Neural cell (in vitro differentiated cells): ENCODE data around the gene ROPN1. TPM values are rescaled to one million over a fixed set of nuclear protein-coding genes. Genes with fewer than 3 reads are reported as not detected.

Experiments
- H2AFZ ChIP-seq: fragments of 200-600, 300-800 bp; sonication (generic), shearing (Covaris generic); 2 replicates; pipeline ENCODE4 v1.6.0; 2014; ENCODE audit warnings: low read depth, mild to moderate bottlenecking, antibody characterized with exemption, low read length, moderate library complexity
- H3F3A ChIP-seq: fragments of 200-600 bp; shearing (Covaris generic); 2 replicates; pipeline ENCODE4 v1.6.1; 2016; ENCODE audit warnings: mild to moderate bottlenecking, moderate library complexity, mixed read lengths, antibody characterized with exemption, low read length; ENCODE audit not compliant: insufficient read depth, poor library complexity, severe bottlenecking
- H3K27ac ChIP-seq: fragments of 200-600, 300-800 bp; sonication (generic), shearing (Covaris generic); 2 replicates; pipeline ENCODE4 v1.5.1; 2014; ENCODE audit warnings: mild to moderate bottlenecking, low read length, moderate library complexity
- H3K27me3 ChIP-seq: fragments of 300-800, 200-600 bp; sonication (generic), shearing (Covaris generic); 2 replicates; pipeline ENCODE4 v1.6.0; 2014; ENCODE audit warnings: mild to moderate bottlenecking, low read depth, low read length, moderate library complexity; ENCODE audit not compliant: insufficient read depth
- H3K36me3 ChIP-seq: fragments of 300-800, 200-600 bp; sonication (generic), shearing (Covaris generic); 2 replicates; pipeline ENCODE4 v1.5.1; 2014; ENCODE audit warnings: mild to moderate bottlenecking, antibody characterized with exemption, low read length, moderate library complexity; ENCODE audit not compliant: insufficient read depth
- H3K4me2 ChIP-seq: fragments of 300-800, 200-600 bp; sonication (generic), shearing (Covaris generic); 2 replicates; pipeline ENCODE4 v1.6.0; 2014; ENCODE audit warnings: mild to moderate bottlenecking, low read length
- H3K4me3 ChIP-seq: fragments of 300-800, 200-600 bp; sonication (generic), shearing (Covaris generic); 2 replicates; pipeline ENCODE4 v1.5.1; 2014; ENCODE audit warnings: mild to moderate bottlenecking, low read length, moderate library complexity
- H3K79me2 ChIP-seq: fragments of 200-600 bp; shearing (Covaris generic); replicated peaks from 2 replicates; pipeline ENCODE4 v1.6.0; 2014; ENCODE audit warnings: mild to moderate bottlenecking, low read length, moderate library complexity; ENCODE audit not compliant: insufficient read depth
- H3K9ac ChIP-seq: fragments of 300-800, 200-600 bp; sonication (generic), shearing (Covaris generic); 2 replicates; pipeline ENCODE4 v1.6.1; 2016; ENCODE audit warnings: mild to moderate bottlenecking, low read length, mixed read lengths
- H3K9me2 ChIP-seq: fragments of 200-600 bp; shearing (Covaris generic); 2 replicates; pipeline ENCODE4 v1.6.1; 2016; ENCODE audit warnings: mild to moderate bottlenecking, low read length, mixed read lengths; ENCODE audit not compliant: insufficient read depth
- H3K9me3 ChIP-seq: fragments of 200-600, 300-800 bp; sonication (generic), shearing (Covaris generic); 2 replicates; pipeline ENCODE4 v1.6.1; 2016; ENCODE audit warnings: mild to moderate bottlenecking, mixed run types, low read length, moderate library complexity, mixed read lengths
- H4K20me1 ChIP-seq: fragments of 200-600 bp; shearing (Covaris generic); 2 replicates; pipeline ENCODE4 v1.6.1; 2016; ENCODE audit warnings: mild to moderate bottlenecking, mixed run types; ENCODE audit not compliant: insufficient read depth
- EP300 ChIP-seq: fragments of 450-650 bp; conservative IDR thresholded peaks from 2 replicates; pipeline ENCODE4 v1.6.1; 2014; ENCODE audit warnings: antibody characterized with exemption, mild to moderate bottlenecking, moderate library complexity; ENCODE audit not compliant: poor library complexity, severe bottlenecking
- EZH2 ChIP-seq: fragments of 200-600, 300-800 bp; shearing (Covaris generic), sonication (generic); IDR thresholded peaks from 2 replicates; pipeline ENCODE4 v1.6.1; 2014; ENCODE audit warnings: antibody characterized with exemption, low read length, borderline replicate concordance, mild to moderate bottlenecking; ENCODE audit not compliant: insufficient read depth, poor library complexity, severe bottlenecking
- MXI1 ChIP-seq: fragments of 450-650 bp; conservative IDR thresholded peaks from 2 replicates; pipeline ENCODE4 v1.6.1; 2014; ENCODE audit warnings: antibody characterized with exemption, mild to moderate bottlenecking; ENCODE audit not compliant: poor library complexity, severe bottlenecking
- POLR2AphosphoS5 ChIP-seq: IDR thresholded peaks from 2 replicates; pipeline ENCODE4 v1.6.1; 2012
- RAD21 ChIP-seq: fragments of 450-650 bp; conservative IDR thresholded peaks from 2 replicates; pipeline ENCODE4 v1.6.1; 2014; ENCODE audit warnings: antibody characterized with exemption, mild to moderate bottlenecking, moderate library complexity
- SMC3 ChIP-seq: fragments of 450-650 bp; conservative IDR thresholded peaks from 2 replicates; pipeline ENCODE4 v1.6.1; 2014; ENCODE audit warnings: antibody characterized with exemption, mild to moderate bottlenecking, moderate library complexity; ENCODE audit not compliant: poor library complexity
- TAF1 ChIP-seq: IDR thresholded peaks from 2 replicates; pipeline ENCODE4 v1.6.1; 2012; ENCODE audit warnings: low read depth
- polyA plus RNA-seq: library from polyadenylated mRNA; depleted of rRNA; stranded (reverse); fragments of >200 nt; gene quantifications from 2 replicates; pipeline ENCODE4 v1.2.3, GENCODE V29; 2014
- TF ChIP-seq, protein P1 (sequence below): IDR thresholded peaks from 2 replicates; pipeline ENCODE4 v1.6.1; 2012; ENCODE audit warnings: borderline replicate concordance
- TF ChIP-seq, protein P2 (sequence below): fragments of 450-650 bp; IDR thresholded peaks from 2 replicates; pipeline ENCODE4 v1.5.1; 2014; ENCODE audit warnings: antibody characterized with exemption, mild to moderate bottlenecking, moderate library complexity; ENCODE audit not compliant: poor library complexity, severe bottlenecking

Gene ROPN1
- polyA plus RNA-seq, 1 donor from 2014 or later = not detected

GRCh38 chr3:124032881-124033359, 41.0 kb upstream of the ROPN1 start:
- H3K27ac ChIP-seq = peak overlapping the region; percentile 84
- no peaks in the 10 kb centered on the region for H3K27me3 ChIP-seq
- peak overlapping the region; percentile 86 for H3K4me3 ChIP-seq
- H4K20me1 ChIP-seq = peaks cover 23% of the 10 kb centered on the region
- H3K9me2 ChIP-seq = no peaks in the 10 kb centered on the region
- no peaks in the 10 kb centered on the region for H3K36me3 ChIP-seq
- H3K79me2 ChIP-seq = peaks cover 45% of the 10 kb centered on the region
- peak overlapping the region; percentile 89 for H3K9ac ChIP-seq
- TF ChIP-seq POLR2AphosphoS5 (peak; percentile 92), TAF1 (peak; percentile 63), EZH2 (no peak), MXI1 (no peak), EP300 (peak; percentile 51), RAD21 (peak; percentile 51), SMC3 (peak; percentile 44)
- TF ChIP-seq, protein P1, sequence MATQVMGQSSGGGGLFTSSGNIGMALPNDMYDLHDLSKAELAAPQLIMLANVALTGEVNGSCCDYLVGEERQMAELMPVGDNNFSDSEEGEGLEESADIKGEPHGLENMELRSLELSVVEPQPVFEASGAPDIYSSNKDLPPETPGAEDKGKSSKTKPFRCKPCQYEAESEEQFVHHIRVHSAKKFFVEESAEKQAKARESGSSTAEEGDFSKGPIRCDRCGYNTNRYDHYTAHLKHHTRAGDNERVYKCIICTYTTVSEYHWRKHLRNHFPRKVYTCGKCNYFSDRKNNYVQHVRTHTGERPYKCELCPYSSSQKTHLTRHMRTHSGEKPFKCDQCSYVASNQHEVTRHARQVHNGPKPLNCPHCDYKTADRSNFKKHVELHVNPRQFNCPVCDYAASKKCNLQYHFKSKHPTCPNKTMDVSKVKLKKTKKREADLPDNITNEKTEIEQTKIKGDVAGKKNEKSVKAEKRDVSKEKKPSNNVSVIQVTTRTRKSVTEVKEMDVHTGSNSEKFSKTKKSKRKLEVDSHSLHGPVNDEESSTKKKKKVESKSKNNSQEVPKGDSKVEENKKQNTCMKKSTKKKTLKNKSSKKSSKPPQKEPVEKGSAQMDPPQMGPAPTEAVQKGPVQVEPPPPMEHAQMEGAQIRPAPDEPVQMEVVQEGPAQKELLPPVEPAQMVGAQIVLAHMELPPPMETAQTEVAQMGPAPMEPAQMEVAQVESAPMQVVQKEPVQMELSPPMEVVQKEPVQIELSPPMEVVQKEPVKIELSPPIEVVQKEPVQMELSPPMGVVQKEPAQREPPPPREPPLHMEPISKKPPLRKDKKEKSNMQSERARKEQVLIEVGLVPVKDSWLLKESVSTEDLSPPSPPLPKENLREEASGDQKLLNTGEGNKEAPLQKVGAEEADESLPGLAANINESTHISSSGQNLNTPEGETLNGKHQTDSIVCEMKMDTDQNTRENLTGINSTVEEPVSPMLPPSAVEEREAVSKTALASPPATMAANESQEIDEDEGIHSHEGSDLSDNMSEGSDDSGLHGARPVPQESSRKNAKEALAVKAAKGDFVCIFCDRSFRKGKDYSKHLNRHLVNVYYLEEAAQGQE = no peak
- TF ChIP-seq, protein P2, sequence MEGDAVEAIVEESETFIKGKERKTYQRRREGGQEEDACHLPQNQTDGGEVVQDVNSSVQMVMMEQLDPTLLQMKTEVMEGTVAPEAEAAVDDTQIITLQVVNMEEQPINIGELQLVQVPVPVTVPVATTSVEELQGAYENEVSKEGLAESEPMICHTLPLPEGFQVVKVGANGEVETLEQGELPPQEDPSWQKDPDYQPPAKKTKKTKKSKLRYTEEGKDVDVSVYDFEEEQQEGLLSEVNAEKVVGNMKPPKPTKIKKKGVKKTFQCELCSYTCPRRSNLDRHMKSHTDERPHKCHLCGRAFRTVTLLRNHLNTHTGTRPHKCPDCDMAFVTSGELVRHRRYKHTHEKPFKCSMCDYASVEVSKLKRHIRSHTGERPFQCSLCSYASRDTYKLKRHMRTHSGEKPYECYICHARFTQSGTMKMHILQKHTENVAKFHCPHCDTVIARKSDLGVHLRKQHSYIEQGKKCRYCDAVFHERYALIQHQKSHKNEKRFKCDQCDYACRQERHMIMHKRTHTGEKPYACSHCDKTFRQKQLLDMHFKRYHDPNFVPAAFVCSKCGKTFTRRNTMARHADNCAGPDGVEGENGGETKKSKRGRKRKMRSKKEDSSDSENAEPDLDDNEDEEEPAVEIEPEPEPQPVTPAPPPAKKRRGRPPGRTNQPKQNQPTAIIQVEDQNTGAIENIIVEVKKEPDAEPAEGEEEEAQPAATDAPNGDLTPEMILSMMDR = peak; percentile 81
- H3F3A ChIP-seq = peaks cover 7% of the 10 kb centered on the region
- peak overlapping the region; percentile 94 for H3K4me2 ChIP-seq
- peak overlapping the region; percentile 94 for H2AFZ ChIP-seq
- no peaks in the 10 kb centered on the region for H3K9me3 ChIP-seq

DNA sequence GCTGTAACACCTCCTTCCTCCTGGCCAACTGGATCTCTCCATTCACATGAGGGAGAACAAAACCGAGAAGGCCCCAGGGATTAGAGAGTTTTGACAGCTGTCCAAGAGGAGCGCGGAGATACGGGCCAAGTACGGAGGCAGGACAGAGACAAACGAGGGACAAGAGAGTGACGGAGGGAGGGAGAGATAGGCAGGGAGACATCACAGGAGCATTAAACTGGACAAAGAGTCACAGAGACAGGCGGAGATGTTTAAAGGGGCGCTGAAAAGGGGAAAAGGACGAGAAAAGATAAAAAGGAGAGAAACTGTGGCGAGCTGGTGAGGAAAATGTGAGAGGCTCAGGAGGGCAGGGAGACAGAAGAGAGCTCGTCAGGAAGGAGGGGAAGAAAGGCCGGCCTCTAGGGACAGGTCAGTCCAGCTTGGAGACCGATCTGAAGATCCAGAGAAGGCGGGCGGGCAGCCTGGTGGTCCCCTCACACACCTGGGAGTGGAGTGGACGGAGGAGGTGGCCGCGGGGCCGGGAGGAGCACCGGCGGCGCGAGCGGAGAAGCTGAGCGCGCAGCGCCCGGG, 40.5 kb upstream of the ROPN1 start:
- peak overlapping the region; percentile 89 for H3K9ac ChIP-seq
- peak overlapping the region; percentile 94 for H2AFZ ChIP-seq
- H3K79me2 ChIP-seq = peaks cover 40% of the 10 kb centered on the region
- no peaks in the 10 kb centered on the region for H3K9me3 ChIP-seq
- no peaks in the 10 kb centered on the region for H3K36me3 ChIP-seq
- peaks cover 7% of the 10 kb centered on the region for H3F3A ChIP-seq
- no peaks in the 10 kb centered on the region for H3K9me2 ChIP-seq
- peak overlapping the region; percentile 86 for H3K4me3 ChIP-seq
- peaks cover 18% of the 10 kb centered on the region for H4K20me1 ChIP-seq
- H3K27ac ChIP-seq = peak overlapping the region; percentile 84
- H3K4me2 ChIP-seq = peak overlapping the region; percentile 94
- TF ChIP-seq, protein P1 = peak; percentile 61
- peak; percentile 16 for TF ChIP-seq MXI1
- TF ChIP-seq, protein P2 = no peak
- H3K27me3 ChIP-seq = no peaks in the 10 kb centered on the region
